Aorta (tissue), 5 donors: ENCODE data around the gene TNIP2. TPM values are rescaled to one million over a fixed set of nuclear protein-coding genes. Genes with fewer than 3 reads are reported as not detected.

Source experiments
- ATAC-seq: fragments of 200-7000 bp; cut with Tn5 transposase; one replicate; pipeline ENCODE4 v1.9.1; 2022; ENCODE audit warnings: moderate library complexity; ENCODE audit not compliant: low FRiP score
- DNase-seq, 2 donors: peaks; one replicate each; pipeline ENCODE4 v3.0.0-alpha.2; 2020
- H3K27ac ChIP-seq, 2 donors: one replicate each; pipeline ENCODE4 v1.5.1; 2013; ENCODE audit warnings: low read length in 2 of 2, mild to moderate bottlenecking in 2 of 2, moderate library complexity in 2 of 2, control low read depth in 1 of 2, inconsistent platforms in 1 of 2, low read depth in 1 of 2
- H3K27me3 ChIP-seq, 2 donors: one replicate each; pipeline ENCODE4 v1.6.1; 2013; ENCODE audit warnings: control low read depth in 1 of 2, low read length in 1 of 2, mild to moderate bottlenecking in 1 of 2, moderate library complexity in 1 of 2; ENCODE audit not compliant: insufficient read depth in 2 of 2, control insufficient read depth in 1 of 2
- H3K36me3 ChIP-seq, 2 donors: one replicate each; pipeline ENCODE4 v1.6.1; 2013; ENCODE audit warnings: control low read depth in 1 of 2, low read length in 1 of 2, mild to moderate bottlenecking in 1 of 2; ENCODE audit not compliant: insufficient read depth in 2 of 2, control insufficient read depth in 1 of 2
- H3K4me1 ChIP-seq, 2 donors: one replicate each; pipeline ENCODE4 v1.6.1; 2013; ENCODE audit warnings: low read length in 2 of 2, control low read depth in 1 of 2, mild to moderate bottlenecking in 1 of 2, moderate library complexity in 1 of 2; ENCODE audit not compliant: insufficient read depth in 2 of 2, control insufficient read depth in 1 of 2
- H3K4me3 ChIP-seq, 2 donors: one replicate each; pipeline ENCODE4 v1.5.1; 2013; ENCODE audit warnings: low read length in 2 of 2, control low read depth in 1 of 2, mild to moderate bottlenecking in 1 of 2
- H3K9me3 ChIP-seq: one replicate; pipeline ENCODE4 v1.6.1; 2013; ENCODE audit warnings: mild to moderate bottlenecking, low read length; ENCODE audit not compliant: control insufficient read depth
- WGBS, 2 donors: extraction: QIAGEN DNeasy Blood & Tissue Kit; methylation state at CpG; one replicate each; pipeline ENCODE4 v1.1.7; 2013; 5-methylcytosine and 5-hydroxymethylcytosine counted together
- intact Hi-C, 2 donors: fragments of 100-400 bp; cut with DNase I; formaldehyde crosslinking; loops; one replicate each; pipeline versions ENCODE4 v1.14.2 to v1.15.0; 2022
- polyA plus RNA-seq, 2 donors: library from polyadenylated mRNA; stranded (reverse); fragments of 200-250 nt; gene quantifications; one replicate each; pipeline ENCODE4 v1.2.3, GENCODE V29; 2013
- total RNA-seq, 2 donors: library from RNA; stranded (reverse); fragmentation: NEBNext Ultra II Directional; extraction: Animal tissue kit (Norgen Biotek cat#: 25700); gene quantifications; one replicate each; pipeline ENCODE4 v1.2.1, GENCODE V29; 2021
- donor health status: healthy with polysubstance abuse.
- donor health status: Bipolar disorder and iron deficiency.
- donor health status: DM: no; HTN: no; CAD: no.
- donor health status: DM: no; HTN: no; CAD: no.
- donor health status: DM: yes; HTN: yes; CAD: no.

Gene TNIP2
- total and polyA plus RNA-seq, 4 donors, result 37.2 to 43.8 (median 38.4) TPM

DNA sequence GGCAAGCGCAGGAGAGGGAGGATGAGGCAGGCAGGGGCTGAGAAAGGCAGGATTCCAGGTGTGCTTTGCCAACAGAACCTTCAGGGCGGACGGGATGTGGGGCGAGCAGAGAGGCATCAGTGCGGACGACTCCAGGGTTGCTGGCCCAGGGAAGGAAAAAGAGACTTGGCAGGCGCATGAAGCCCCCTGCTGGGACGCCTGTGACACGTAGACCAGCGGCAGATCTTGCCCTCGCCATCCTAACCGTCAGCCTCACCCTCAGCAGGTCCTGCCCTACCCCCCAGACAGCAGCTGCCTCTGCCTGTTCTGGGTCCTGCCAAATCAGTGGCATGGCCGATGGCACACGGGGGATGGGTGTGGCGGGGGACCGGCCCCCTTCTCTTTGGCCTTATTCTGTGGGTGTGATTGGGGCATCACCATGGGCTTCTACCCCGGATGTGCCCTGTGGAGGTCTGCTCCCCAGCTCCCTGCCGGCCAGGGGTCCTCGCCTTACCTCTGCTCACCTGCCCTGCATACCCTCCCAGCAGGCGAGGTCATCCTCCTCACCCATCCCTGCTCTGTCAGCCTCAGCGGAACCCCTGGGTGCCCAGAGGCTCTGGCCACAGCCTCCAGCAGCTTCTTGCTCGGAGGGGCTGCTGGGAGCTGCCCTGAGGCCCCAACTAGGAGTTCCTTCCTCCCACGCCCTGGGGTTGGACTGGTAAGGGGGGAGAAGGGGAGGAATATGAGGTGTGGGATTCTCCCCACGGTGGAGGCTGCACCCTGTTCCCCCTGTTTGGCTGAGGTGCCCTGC is 33.9 kb upstream of the TNIP2 start:
- intact Hi-C loops, result loop anchor here in 1 of 2 donors (5.0 kb wide), 1 partner anchor 52 kb away; the partner anchor contains the start of gene ADD1
- WGBS, 2 donors, result 92 to 95% methylated on average over 19 to 24 of the region's 24 CpGs

DNA sequence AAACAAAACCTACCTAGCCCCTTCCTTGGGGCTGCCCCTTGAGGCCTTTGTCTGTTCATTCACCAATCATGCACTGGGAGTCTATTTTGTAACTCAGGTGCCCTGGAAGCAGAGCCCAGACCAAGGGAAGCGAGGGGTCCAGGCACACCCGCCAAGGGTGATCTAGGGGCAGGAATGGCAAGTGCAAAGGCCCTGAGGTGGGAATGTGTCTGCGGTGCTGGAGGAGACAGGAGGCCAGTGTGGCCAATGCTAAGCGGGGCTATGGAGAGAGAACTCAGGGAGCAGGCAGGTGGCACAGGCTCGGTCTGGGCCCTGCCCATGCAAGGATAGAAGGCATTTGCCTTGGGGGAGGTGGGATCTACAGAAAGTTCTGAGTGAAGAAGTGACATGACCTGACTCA is 33.2 kb upstream of the TNIP2 start:
- Histone ChIP-seq H3K4me1 (no peaks in the 10 kb centered on the region), H3K27me3 (no peaks in the 10 kb centered on the region), H3K36me3 (no peaks in the 10 kb centered on the region), H3K4me3 (no peak overlapping the region), H3K9me3 (no peaks in the 10 kb centered on the region), H3K27ac (no peak overlapping the region)
- peak in 1 of 2 donors; percentile 61 for DNase-seq
- intact Hi-C loops, result no loop called here
- 97 to 100% methylated on average over 5 of the region's 5 CpGs for WGBS, 2 donors
- ATAC-seq, result no peak

More for the DNA sequence above, 33.9 kb upstream of the TNIP2 start:
- ATAC-seq (no peak), DNase-seq (peak in 1 of 2 donors; percentile 63)
- H3K4me1 ChIP-seq, result no peaks in the 10 kb centered on the region
- H3K9me3 ChIP-seq, result no peaks in the 10 kb centered on the region
- no peak overlapping the region for H3K27ac ChIP-seq
- H3K27me3 ChIP-seq, result no peaks in the 10 kb centered on the region
- no peaks in the 10 kb centered on the region for H3K36me3 ChIP-seq
- H3K4me3 ChIP-seq, result no peak overlapping the region

DNA sequence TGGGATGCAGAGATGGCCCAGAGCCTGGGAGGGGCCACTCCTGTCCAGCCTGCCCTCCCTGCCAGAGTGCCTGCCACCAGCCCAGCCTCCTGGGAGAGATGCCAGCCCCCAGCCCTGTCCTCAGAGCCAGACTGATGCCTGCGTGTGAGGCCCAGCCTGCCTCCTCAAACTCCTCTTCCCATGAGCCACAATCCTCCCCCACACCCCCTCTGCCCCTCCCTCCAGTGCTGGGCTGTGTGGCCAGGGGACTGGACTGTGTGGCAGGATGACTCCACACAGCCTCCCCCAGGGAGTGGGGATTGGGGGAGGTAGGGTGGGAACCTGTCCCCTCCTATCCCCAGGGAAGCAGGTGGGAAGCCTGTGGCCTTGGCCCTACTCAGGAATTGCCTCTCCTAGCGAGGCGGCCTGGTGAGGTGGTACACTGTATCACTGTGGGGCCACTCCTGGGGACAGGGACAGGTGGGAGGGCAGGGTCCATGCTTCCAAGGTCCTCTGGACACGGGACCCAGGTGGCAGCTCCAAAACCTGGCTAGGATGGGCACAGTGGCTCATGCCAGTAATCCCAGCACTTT is 32.5 kb upstream of the TNIP2 start:
- no peak overlapping the region for H3K4me3 ChIP-seq
- DNase-seq, result peak; percentile 67 to 85
- WGBS, 2 donors, result 71 to 72% methylated on average over 4 of the region's 4 CpGs
- no peak overlapping the region for H3K27ac ChIP-seq
- no peaks in the 10 kb centered on the region for H3K4me1 ChIP-seq
- intact Hi-C loops, result no loop called here
- no peaks in the 10 kb centered on the region for H3K36me3 ChIP-seq
- H3K9me3 ChIP-seq, result no peaks in the 10 kb centered on the region
- no peak for ATAC-seq
- H3K27me3 ChIP-seq, result no peaks in the 10 kb centered on the region

DNA sequence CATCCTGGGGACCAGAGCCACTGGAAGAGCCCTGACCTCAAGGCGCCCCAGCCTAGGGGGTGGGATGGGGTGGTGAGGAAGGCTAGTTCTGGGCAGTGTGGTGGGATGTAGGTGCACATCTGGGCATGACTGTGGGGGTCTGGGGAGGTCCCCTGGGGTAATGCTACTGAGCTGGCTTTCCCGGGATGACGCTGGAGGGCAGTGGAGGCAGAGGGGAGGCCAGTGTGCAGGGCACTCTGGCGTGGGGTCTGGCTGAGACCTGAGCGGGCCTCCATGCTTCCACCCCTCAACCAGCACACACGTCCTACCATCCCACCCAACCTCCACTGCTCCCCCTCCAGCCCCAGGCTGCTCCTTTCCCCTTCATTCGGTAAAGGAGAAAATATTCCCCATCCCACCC is 32.0 kb upstream of the TNIP2 start:
- Histone ChIP-seq H3K27me3 (no peaks in the 10 kb centered on the region), H3K4me3 (no peak overlapping the region), H3K27ac (no peak overlapping the region), H3K36me3 (no peaks in the 10 kb centered on the region), H3K4me1 (no peaks in the 10 kb centered on the region), H3K9me3 (no peaks in the 10 kb centered on the region)
- no peak for ATAC-seq
- 73 to 74% methylated on average over 7 of the region's 7 CpGs for WGBS, 2 donors
- intact Hi-C loops, result no loop called here
- DNase-seq, result no peak

DNA sequence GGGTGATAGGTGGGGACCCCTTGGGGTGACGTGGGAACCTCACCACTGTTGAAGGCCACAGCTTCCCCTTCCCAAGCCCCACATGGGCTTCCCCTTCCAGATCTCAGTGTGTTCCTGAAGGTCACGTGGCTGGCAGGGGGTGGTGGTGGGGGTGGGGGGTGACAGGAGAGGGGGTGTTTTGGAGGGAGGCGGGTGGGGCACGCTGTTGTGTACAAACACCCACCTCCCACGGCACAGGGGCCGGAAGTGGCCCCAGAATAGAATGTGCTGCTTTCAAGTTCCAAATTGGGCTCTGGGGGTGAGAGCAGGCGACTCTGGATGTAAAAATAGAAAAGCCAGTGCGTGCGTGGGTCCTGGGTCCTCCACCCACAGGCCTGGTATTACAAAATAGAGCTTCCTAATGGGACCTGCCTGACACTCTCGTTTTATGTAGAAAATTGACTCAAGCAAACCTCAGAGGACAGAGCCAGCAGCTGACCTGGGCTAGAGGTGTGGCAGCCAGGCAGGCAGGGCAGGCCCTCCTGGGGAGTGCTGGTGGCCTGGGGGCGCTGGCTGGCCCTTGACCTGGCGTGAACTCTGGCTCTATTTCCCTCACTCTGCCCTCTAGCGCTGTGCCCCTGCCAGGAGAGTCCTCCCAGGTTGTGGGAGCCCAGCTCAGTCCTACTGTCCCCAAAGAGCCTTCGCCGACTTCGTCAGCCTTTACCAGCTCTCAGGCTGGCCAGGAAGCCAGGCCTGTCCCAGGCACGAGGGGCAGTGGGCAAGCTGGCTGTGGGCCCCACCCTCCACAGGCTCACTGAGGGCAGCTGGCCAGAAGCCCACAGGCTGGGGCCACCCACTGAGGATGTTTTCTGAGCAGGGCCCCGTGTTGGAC is 31.3 kb upstream of the TNIP2 start:
- ATAC-seq, result peak; percentile 48
- intact Hi-C loops, result no loop called here
- Histone ChIP-seq H3K27ac (no peak overlapping the region), H3K27me3 (no peaks in the 10 kb centered on the region), H3K9me3 (no peaks in the 10 kb centered on the region), H3K36me3 (no peaks in the 10 kb centered on the region), H3K4me1 (no peaks in the 10 kb centered on the region), H3K4me3 (no peak overlapping the region)
- 60 to 63% methylated on average over 18 of the region's 18 CpGs for WGBS, 2 donors
- peak; percentile 73 to 76 for DNase-seq

DNA sequence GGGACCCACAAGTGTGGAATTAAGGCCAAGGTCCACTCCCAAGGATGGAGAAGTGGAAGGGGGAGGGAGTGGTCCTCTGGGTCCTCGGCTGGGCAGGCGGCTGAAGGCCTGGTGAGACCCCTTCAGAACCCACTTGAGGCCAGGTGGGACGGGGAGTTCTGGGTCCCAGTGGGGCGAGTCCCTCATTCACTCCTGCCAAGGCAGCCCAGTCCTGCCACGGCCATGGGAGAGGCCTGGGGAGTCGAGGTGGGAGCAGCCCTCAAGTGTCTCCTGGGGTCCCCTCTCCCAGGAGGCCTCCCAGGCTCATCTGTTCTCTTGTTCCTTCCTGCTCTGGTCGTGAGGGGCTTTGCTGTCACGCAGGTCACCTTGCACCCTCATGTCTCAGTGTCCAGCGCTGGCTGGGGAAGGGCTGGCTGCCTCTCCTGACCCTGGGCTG is 30.7 kb upstream of the TNIP2 start:
- 91 to 93% methylated on average over 9 of the region's 9 CpGs for WGBS, 2 donors
- no peaks in the 10 kb centered on the region for H3K36me3 ChIP-seq
- peak in 1 of 2 donors; percentile 70 for DNase-seq
- no peaks in the 10 kb centered on the region for H3K4me1 ChIP-seq
- H3K9me3 ChIP-seq, result peaks cover 1% of the 10 kb centered on the region
- no peaks in the 10 kb centered on the region for H3K27me3 ChIP-seq
- H3K4me3 ChIP-seq, result no peak overlapping the region
- no peak overlapping the region for H3K27ac ChIP-seq
- no peak for ATAC-seq
- intact Hi-C loops, result no loop called here

DNA sequence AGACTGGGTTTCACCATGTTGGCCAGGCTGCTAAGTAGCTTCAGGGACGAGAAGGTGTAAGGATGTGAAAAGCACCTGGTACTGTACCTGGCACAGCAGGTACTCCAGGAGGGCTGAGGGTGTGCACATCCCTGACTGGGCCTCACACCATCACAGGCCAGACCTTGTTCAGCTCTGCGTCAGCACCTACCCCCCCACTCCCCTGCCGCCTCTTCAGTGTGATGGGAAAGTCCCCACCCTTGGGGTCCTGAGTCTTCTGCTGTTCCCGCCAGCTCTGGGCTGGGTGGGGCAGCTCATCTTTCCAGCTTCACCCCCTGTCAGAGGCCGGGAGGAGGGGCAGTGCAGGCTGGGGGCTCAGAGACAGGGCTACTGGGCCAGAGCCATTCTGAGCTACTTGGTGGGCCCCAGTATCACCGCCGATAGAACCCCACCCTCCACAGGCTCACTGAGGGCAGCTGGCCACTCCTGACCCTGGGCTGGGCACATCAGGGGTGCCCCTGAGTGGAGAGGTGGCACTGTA is 30.1 kb upstream of the TNIP2 start:
- Histone ChIP-seq H3K4me3 (no peak overlapping the region), H3K9me3 (peaks cover 2% of the 10 kb centered on the region), H3K27me3 (no peaks in the 10 kb centered on the region), H3K36me3 (no peaks in the 10 kb centered on the region), H3K4me1 (no peaks in the 10 kb centered on the region), H3K27ac (no peak overlapping the region)
- peak in 1 of 2 donors; percentile 67 for DNase-seq
- ATAC-seq, result no peak
- intact Hi-C loops, result no loop called here
- WGBS, 2 donors, result 94 to 95% methylated on average over 7 of the region's 7 CpGs

DNA sequence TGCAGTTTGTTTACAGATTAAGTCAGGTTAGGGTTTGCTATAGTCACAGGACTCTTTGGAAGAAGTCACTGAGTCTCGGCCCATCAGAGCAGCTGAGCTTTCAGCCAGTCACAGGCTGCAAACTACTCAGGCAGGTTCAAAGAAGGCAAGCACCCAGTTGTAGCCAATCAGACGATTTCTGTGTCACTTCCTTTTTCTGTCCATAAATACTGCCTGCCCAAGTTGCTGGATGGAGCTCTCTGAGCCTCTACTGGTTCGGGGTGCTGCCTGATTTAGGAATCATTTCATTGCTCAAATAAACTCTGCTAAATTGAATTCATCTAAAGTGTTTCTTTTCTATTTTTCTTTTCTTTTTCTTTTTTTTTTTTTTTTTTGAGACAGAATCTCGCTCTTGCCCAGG is 29.5 kb upstream of the TNIP2 start:
- WGBS, 2 donors, result 54 to 57% methylated on average over 4 of the region's 4 CpGs
- Histone ChIP-seq H3K27ac (no peak overlapping the region), H3K9me3 (peaks cover 2% of the 10 kb centered on the region), H3K36me3 (no peaks in the 10 kb centered on the region), H3K27me3 (no peaks in the 10 kb centered on the region), H3K4me1 (no peaks in the 10 kb centered on the region), H3K4me3 (no peak overlapping the region)
- peak in 1 of 2 donors; percentile 30 for DNase-seq
- no peak for ATAC-seq
- intact Hi-C loops, result no loop called here
